PC-3 (cell line): ENCODE data around the gene MAT1A. TPM values are rescaled to one million over a fixed set of nuclear protein-coding genes. Genes with fewer than 3 reads are reported as not detected.

ENCODE experiments used
- ATAC-seq: fragments of 200-7000 bp; cut with Tn5 transposase; 2 replicates; pipeline ENCODE4 v1.9.1; 2020; ENCODE audit warnings: mild to moderate bottlenecking, moderate library complexity
- BruUV-seq: library from RNA; stranded (reverse); fragments of 400-500 nt; replicated peaks from 2 replicates; lab custom pipeline; 2021; lab: Mats Ljungman, UMichigan
- CTCF ChIA-PET: fragments of 300-600 bp; sonication (Branson Sonifier 250); formaldehyde crosslinking; loops from one replicate; lab custom pipeline; 2022; ENCODE audit warnings: antibody characterized with exemption; lab: Charles Lee
- POLR2A ChIA-PET: fragments of 300-600 bp; sonication (Branson Sonifier 250); formaldehyde crosslinking; loops from one replicate; lab custom pipeline; 2022; ENCODE audit warnings: antibody characterized with exemption; ENCODE audit not compliant: unreplicated experiment; lab: Charles Lee
- DNase-seq: peaks from one replicate; pipeline ENCODE4 v3.0.0-alpha.2; 2015
- H2AFZ ChIP-seq: fragments of 300-600 bp; sonication (generic); 2 replicates; pipeline ENCODE4 v1.6.0; 2016; ENCODE audit warnings: antibody characterized with exemption, low read length
- H3F3A ChIP-seq: fragments of 300-600 bp; sonication (generic); one replicate; pipeline ENCODE4 v1.6.0; 2017; ENCODE audit warnings: antibody characterized with exemption, low read length, control low read depth, mild to moderate bottlenecking; ENCODE audit not compliant: unreplicated experiment
- H3K27ac ChIP-seq: fragments of 300-600 bp; sonication (generic); 2 replicates; pipeline ENCODE4 v1.5.1; 2016; ENCODE audit warnings: mild to moderate bottlenecking, low read length
- H3K27me3 ChIP-seq: fragments of 300-600 bp; sonication (generic); 2 replicates; pipeline ENCODE4 v1.6.1; 2016; ENCODE audit warnings: low read length, mixed read lengths
- H3K36me3 ChIP-seq: fragments of 300-600 bp; sonication (generic); 2 replicates; pipeline ENCODE4 v1.6.1; 2016; ENCODE audit warnings: low read depth, mixed run types, low read length, mixed read lengths
- H3K4me1 ChIP-seq: fragments of 300-600 bp; sonication (generic); 2 replicates; pipeline ENCODE4 v1.5.1; 2016; ENCODE audit warnings: low read length; ENCODE audit not compliant: insufficient read depth
- H3K4me2 ChIP-seq: fragments of 300-600 bp; sonication (generic); 2 replicates; pipeline ENCODE4 v1.6.0; 2016; ENCODE audit warnings: low read length
- H3K4me3 ChIP-seq: fragments of 300-600 bp; sonication (generic); 2 replicates; pipeline ENCODE4 v1.5.1; 2016; ENCODE audit warnings: mild to moderate bottlenecking, low read length, mixed read lengths
- H3K79me2 ChIP-seq: fragments of 300-600 bp; sonication (generic); 2 replicates; pipeline ENCODE4 v1.6.1; 2017; ENCODE audit warnings: low read length, mixed read lengths
- H3K9ac ChIP-seq: fragments of 300-600 bp; sonication (generic); 2 replicates; pipeline ENCODE4 v1.6.0; 2016; ENCODE audit warnings: mild to moderate bottlenecking, low read length
- H3K9me2 ChIP-seq: fragments of 300-600 bp; sonication (generic); replicated peaks from 2 replicates; pipeline ENCODE4 v1.6.1; 2016; ENCODE audit warnings: mixed run types, low read length, mixed read lengths
- H3K9me3 ChIP-seq: fragments of 300-600 bp; sonication (generic); 2 replicates; pipeline ENCODE4 v1.6.1; 2016; ENCODE audit warnings: low read length, mixed read lengths
- H4K20me1 ChIP-seq: fragments of 300-600 bp; sonication (generic); 2 replicates; pipeline ENCODE4 v1.6.1; 2016; ENCODE audit warnings: low read length, mixed read lengths
- EZH2 ChIP-seq: fragments of 300-600 bp; sonication (generic); IDR thresholded peaks from one replicate; pipeline ENCODE4 v1.6.1; 2017; ENCODE audit warnings: antibody characterized with exemption, mild to moderate bottlenecking, low read length; ENCODE audit not compliant: unreplicated experiment
- EZH2phosphoT487 ChIP-seq: fragments of 300-600 bp; sonication (generic); IDR thresholded peaks from 2 replicates; pipeline ENCODE4 v1.6.1; 2018; ENCODE audit warnings: mild to moderate bottlenecking, antibody characterized with exemption, low read length, borderline replicate concordance
- intact Hi-C: fragments of 100-400 bp; cut with micrococcal nuclease; formaldehyde crosslinking; loops from 2 replicates; pipeline ENCODE4 v1.9.0; 2023
- total RNA-seq: library from RNA; depleted of rRNA; stranded (reverse); fragments of >200 nt; gene quantifications from 2 replicates; pipeline ENCODE4 v1.2.3, GENCODE V29; 2014
- TF ChIP-seq, protein P1 (sequence below): fragments of 300-600 bp; sonication (generic); conservative IDR thresholded peaks from 2 replicates; pipeline ENCODE4 v1.5.1; 2017; ENCODE audit warnings: antibody characterized with exemption, low read depth, mild to moderate bottlenecking, low read length

The MAT1A gene
- total RNA-seq, 1 experiment from 2014 or later, result not detected

GRCh38 chr10:80288849-80289248, 609 bp downstream of the MAT1A start:
- no peaks in the 10 kb centered on the region for H3F3A ChIP-seq
- H3K9ac ChIP-seq, result no peak overlapping the region
- no peak for DNase-seq
- no peaks in the 10 kb centered on the region for H3K9me3 ChIP-seq
- H3K4me1 ChIP-seq, result no peaks in the 10 kb centered on the region
- TF ChIP-seq, protein P1, sequence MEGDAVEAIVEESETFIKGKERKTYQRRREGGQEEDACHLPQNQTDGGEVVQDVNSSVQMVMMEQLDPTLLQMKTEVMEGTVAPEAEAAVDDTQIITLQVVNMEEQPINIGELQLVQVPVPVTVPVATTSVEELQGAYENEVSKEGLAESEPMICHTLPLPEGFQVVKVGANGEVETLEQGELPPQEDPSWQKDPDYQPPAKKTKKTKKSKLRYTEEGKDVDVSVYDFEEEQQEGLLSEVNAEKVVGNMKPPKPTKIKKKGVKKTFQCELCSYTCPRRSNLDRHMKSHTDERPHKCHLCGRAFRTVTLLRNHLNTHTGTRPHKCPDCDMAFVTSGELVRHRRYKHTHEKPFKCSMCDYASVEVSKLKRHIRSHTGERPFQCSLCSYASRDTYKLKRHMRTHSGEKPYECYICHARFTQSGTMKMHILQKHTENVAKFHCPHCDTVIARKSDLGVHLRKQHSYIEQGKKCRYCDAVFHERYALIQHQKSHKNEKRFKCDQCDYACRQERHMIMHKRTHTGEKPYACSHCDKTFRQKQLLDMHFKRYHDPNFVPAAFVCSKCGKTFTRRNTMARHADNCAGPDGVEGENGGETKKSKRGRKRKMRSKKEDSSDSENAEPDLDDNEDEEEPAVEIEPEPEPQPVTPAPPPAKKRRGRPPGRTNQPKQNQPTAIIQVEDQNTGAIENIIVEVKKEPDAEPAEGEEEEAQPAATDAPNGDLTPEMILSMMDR, result no peak
- no peak for TF ChIP-seq EZH2phosphoT487
- TF ChIP-seq EZH2, result no peak
- POLR2A ChIA-PET, result no interaction called here
- intact Hi-C loops, result no loop called here
- no peak overlapping the region for H3K4me3 ChIP-seq
- H3K27ac ChIP-seq, result no peak overlapping the region
- BruUV-seq, result no TSS peak
- no peak for ATAC-seq
- no peaks in the 10 kb centered on the region for H4K20me1 ChIP-seq
- H2AFZ ChIP-seq, result no peak overlapping the region
- H3K9me2 ChIP-seq, result no peaks in the 10 kb centered on the region
- H3K4me2 ChIP-seq, result no peak overlapping the region
- H3K79me2 ChIP-seq, result no peaks in the 10 kb centered on the region
- CTCF ChIA-PET, result no interaction called here
- no peaks in the 10 kb centered on the region for H3K27me3 ChIP-seq
- H3K36me3 ChIP-seq, result no peaks in the 10 kb centered on the region

DNA sequence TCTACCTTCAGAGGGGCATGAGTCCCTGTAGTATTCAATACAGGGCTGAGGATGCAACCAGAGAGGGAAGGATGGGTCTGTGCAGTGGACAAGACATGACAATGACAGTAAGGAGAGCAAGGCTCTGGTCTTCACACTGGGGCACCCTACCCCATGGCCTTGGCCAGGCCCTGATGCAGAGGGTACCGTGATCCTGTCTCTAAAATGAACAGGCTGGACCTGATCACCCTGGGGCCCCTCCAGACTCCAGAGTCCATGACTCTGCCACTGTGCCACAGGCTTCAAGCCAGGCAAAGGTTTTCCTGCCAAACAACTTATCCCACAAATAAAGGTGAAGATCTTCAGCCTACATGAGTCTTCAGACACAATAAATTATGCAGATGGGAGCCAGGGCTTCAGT, 4.9 kb downstream of the MAT1A start:
- TF ChIP-seq EZH2phosphoT487 (no peak), EZH2 (no peak)
- TF ChIP-seq, protein P1, result no peak
- intact Hi-C loops, result no loop called here
- CTCF ChIA-PET, result no interaction called here
- Histone ChIP-seq H3K4me2 (no peak overlapping the region), H3K27ac (no peak overlapping the region), H3K27me3 (no peaks in the 10 kb centered on the region), H3K9me2 (no peaks in the 10 kb centered on the region), H3K9ac (no peak overlapping the region), H3K36me3 (no peaks in the 10 kb centered on the region), H3K4me1 (no peaks in the 10 kb centered on the region), H4K20me1 (no peaks in the 10 kb centered on the region), H3K9me3 (no peaks in the 10 kb centered on the region), H3K79me2 (no peaks in the 10 kb centered on the region), H3K4me3 (no peak overlapping the region), H3F3A (no peaks in the 10 kb centered on the region), H2AFZ (no peak overlapping the region)
- DNase-seq (no peak), ATAC-seq (no peak)
- BruUV-seq, result no TSS peak
- POLR2A ChIA-PET, result no interaction called here

- BruUV-seq, result no TSS peak
- H2AFZ ChIP-seq, result no peak overlapping the region
- H3K9me3 ChIP-seq, result no peaks in the 10 kb centered on the region
- no peak overlapping the region for H3K9ac ChIP-seq
- ChIA-PET POLR2A (no interaction called here), CTCF (no interaction called here)
- no peak for TF ChIP-seq EZH2
- TF ChIP-seq, protein P1, result no peak
- no peak for TF ChIP-seq EZH2phosphoT487
- H3K36me3 ChIP-seq, result no peaks in the 10 kb centered on the region
- H3K27me3 ChIP-seq, result no peaks in the 10 kb centered on the region
- no peak for DNase-seq
- intact Hi-C loops, result no loop called here
- no peaks in the 10 kb centered on the region for H3K4me1 ChIP-seq
- H4K20me1 ChIP-seq, result no peaks in the 10 kb centered on the region
- no peak overlapping the region for H3K27ac ChIP-seq
- H3K4me3 ChIP-seq, result no peak overlapping the region
- no peak overlapping the region for H3K4me2 ChIP-seq
- H3F3A ChIP-seq, result no peaks in the 10 kb centered on the region
- ATAC-seq, result no peak
- no peaks in the 10 kb centered on the region for H3K9me2 ChIP-seq
- H3K79me2 ChIP-seq, result no peaks in the 10 kb centered on the region
These were observed 5.8 kb downstream of the MAT1A start for GRCh38 chr10:80283536-80284199.
